Measurements from ENCODE around the gene MYLIP.

- TF ChIP-seq CTCF (IDR thresholded peaks at IDR 0.05; ENCODE audit: low read length) (peak; percentile 36), EZH2 (optimal IDR thresholded peaks at IDR 0.05; ENCODE audit: low read depth, low read length) (no peak)
Measured at GRCh38 chr6:16168858-16169257, 40.0 kb downstream of the MYLIP start.

All from MM.1S (cell line).